ENCODE data around the gene MSI2.

- TF ChIP-seq CTCF (IDR thresholded peaks at IDR 0.05), result no peak
- no peak for TF ChIP-seq POLR2A (IDR thresholded peaks at IDR 0.05)
Observed at GRCh38 chr17:57225127-57225526, 31.2 kb upstream of the MSI2 start.

All from right lobe of liver (tissue), 4 donors.